DOHH2 (cell line): Measurements from ENCODE around the gene VPS4B.

Experiments used
- H3F3A ChIP-seq: fragments of 200-600 bp; sonication (generic), shearing (Covaris generic); 2 replicates; pipeline ENCODE4 v1.6.0; 2016; ENCODE audit warnings: antibody characterized with exemption, mild to moderate bottlenecking; ENCODE audit not compliant: control insufficient read depth, insufficient read depth
- H3K27ac ChIP-seq: fragments of 200-600 bp; sonication (generic); 2 replicates; pipeline ENCODE4 v1.5.1; 2014; ENCODE audit warnings: low read depth, mild to moderate bottlenecking, low read length, moderate library complexity
- H3K27me3 ChIP-seq: fragments of 200-600 bp; sonication (generic); 2 replicates; pipeline ENCODE4 v1.6.1; 2014; ENCODE audit warnings: mild to moderate bottlenecking, low read length, mixed read lengths; ENCODE audit not compliant: control insufficient read depth
- H3K36me3 ChIP-seq: fragments of 200-600 bp; sonication (generic); 2 replicates; pipeline ENCODE4 v1.6.1; 2014; ENCODE audit warnings: mild to moderate bottlenecking, low read length, moderate library complexity, mixed read lengths; ENCODE audit not compliant: control insufficient read depth
- H3K4me1 ChIP-seq: fragments of 200-600 bp; sonication (generic); 2 replicates; pipeline ENCODE4 v1.6.1; 2014; ENCODE audit warnings: mild to moderate bottlenecking, low read length, mixed read lengths; ENCODE audit not compliant: control insufficient read depth
- H3K4me2 ChIP-seq: fragments of 200-600 bp; sonication (generic); 2 replicates; pipeline ENCODE4 v1.6.0; 2014; ENCODE audit warnings: mild to moderate bottlenecking, low read length, moderate library complexity
- H3K4me3 ChIP-seq: fragments of 200-600 bp; sonication (generic); 2 replicates; pipeline ENCODE4 v1.5.1; 2014; ENCODE audit warnings: mild to moderate bottlenecking, low read length, mixed read lengths
- H3K79me2 ChIP-seq: fragments of 200-600 bp; sonication (generic); 2 replicates; pipeline ENCODE4 v1.6.1; 2014; ENCODE audit warnings: mild to moderate bottlenecking, low read length, mixed read lengths; ENCODE audit not compliant: control insufficient read depth
- H3K9me2 ChIP-seq: fragments of 200-600 bp; sonication (generic); replicated peaks from 2 replicates; pipeline ENCODE4 v1.6.1; 2014; ENCODE audit warnings: mild to moderate bottlenecking, low read length, mixed read lengths; ENCODE audit not compliant: control insufficient read depth
- H3K9me3 ChIP-seq: fragments of 200-600 bp; sonication (generic); 2 replicates; pipeline ENCODE4 v1.6.1; 2014; ENCODE audit warnings: antibody characterized with exemption, low read length, mixed read lengths; ENCODE audit not compliant: control insufficient read depth, insufficient read depth
- H4K20me1 ChIP-seq: fragments of 200-600 bp; sonication (generic); 2 replicates; pipeline ENCODE4 v1.6.0; 2014; ENCODE audit warnings: low read depth, mild to moderate bottlenecking, antibody characterized with exemption, low read length, moderate library complexity; ENCODE audit not compliant: control insufficient read depth, insufficient read depth
- EZH2phosphoT487 ChIP-seq: fragments of 200-600 bp; sonication (generic); IDR thresholded peaks from 2 replicates; pipeline ENCODE4 v1.6.1; 2017; ENCODE audit warnings: borderline replicate concordance, mild to moderate bottlenecking, antibody characterized with exemption, low read length, moderate library complexity, mixed read lengths
- TF ChIP-seq, protein P1 (sequence below): fragments of 200-600 bp; sonication (generic); IDR thresholded peaks from one replicate; pipeline ENCODE4 v1.5.1; 2014; ENCODE audit warnings: antibody characterized with exemption, mild to moderate bottlenecking, low read depth, low read length; ENCODE audit not compliant: poor library complexity, severe bottlenecking

Gene VPS4B

GRCh38 chr18:63367053-63367953, 55.0 kb downstream of the VPS4B start, which contains the start of gene KDSR:
Gene KDSR, minus strand, starts transcription at chr18:63367206. Its CDS starts 88 bp downstream, at chr18:63367118.
- H3K4me3 ChIP-seq: peak within 1 kb of the TSS; percentile 86
- H3K4me1 ChIP-seq: peaks cover 23% of the 10 kb centered on the region
- peak within 1 kb of the TSS; percentile 99 for H3K4me2 ChIP-seq
- H4K20me1 ChIP-seq: no peaks in the 10 kb centered on the region
- peaks cover 23% of the 10 kb centered on the region for H3K79me2 ChIP-seq
- no peaks in the 10 kb centered on the region for H3K9me3 ChIP-seq
- no peaks in the 10 kb centered on the region for H3K9me2 ChIP-seq
- no peaks in the 10 kb centered on the region for H3K27me3 ChIP-seq
- H3K27ac ChIP-seq: peak within 1 kb of the TSS; percentile 27; the same call in 1 of the 2 replicates
- H3F3A ChIP-seq: peaks cover 4% of the 10 kb centered on the region
- TF ChIP-seq EZH2phosphoT487: no peak
- TF ChIP-seq, protein P1, sequence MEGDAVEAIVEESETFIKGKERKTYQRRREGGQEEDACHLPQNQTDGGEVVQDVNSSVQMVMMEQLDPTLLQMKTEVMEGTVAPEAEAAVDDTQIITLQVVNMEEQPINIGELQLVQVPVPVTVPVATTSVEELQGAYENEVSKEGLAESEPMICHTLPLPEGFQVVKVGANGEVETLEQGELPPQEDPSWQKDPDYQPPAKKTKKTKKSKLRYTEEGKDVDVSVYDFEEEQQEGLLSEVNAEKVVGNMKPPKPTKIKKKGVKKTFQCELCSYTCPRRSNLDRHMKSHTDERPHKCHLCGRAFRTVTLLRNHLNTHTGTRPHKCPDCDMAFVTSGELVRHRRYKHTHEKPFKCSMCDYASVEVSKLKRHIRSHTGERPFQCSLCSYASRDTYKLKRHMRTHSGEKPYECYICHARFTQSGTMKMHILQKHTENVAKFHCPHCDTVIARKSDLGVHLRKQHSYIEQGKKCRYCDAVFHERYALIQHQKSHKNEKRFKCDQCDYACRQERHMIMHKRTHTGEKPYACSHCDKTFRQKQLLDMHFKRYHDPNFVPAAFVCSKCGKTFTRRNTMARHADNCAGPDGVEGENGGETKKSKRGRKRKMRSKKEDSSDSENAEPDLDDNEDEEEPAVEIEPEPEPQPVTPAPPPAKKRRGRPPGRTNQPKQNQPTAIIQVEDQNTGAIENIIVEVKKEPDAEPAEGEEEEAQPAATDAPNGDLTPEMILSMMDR: no peak
- peaks cover 8% of the 10 kb centered on the region for H3K36me3 ChIP-seq

DNA sequence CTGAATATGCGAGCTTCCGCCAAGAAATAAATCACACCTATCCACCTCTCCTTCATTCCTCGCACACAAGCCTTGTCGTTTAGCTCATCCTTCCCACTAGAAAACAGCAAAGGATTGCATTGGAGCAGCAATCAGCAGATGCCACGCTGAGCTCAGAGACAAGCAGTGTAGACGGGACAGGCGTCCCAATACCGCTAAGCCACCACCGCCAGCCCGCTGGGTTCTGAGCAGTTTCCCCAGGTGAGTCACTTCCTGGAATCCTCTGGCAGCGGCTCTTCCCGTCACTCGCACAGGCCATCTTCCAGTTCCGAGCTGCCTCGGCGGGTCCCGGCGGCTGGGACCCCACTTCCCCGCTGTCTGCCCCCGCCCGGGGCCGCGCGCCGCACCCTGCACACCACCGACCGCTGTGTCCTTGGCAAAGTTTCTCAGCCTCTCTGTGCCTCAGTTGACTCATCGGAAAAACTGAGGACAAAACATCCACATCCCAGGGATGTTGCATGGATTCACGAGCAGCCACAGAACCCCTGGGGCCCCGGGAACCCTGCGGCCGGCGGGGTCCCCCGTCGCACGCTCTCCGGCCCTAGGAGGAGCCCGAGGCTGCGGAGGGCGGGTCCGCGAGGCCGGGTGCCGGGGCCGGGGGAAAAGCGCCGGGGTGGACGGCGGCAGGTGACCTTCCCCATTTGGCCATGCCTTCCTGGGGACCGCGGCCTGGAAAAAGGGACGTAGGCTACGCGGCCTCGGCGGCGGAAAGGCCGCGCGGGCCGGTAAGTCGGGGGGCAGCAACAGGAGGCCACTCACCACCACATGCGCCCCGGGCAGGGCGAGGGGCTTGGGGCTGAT, 55.8 kb downstream of the VPS4B start:
- peaks cover 23% of the 10 kb centered on the region for H3K79me2 ChIP-seq
- peak overlapping the region; percentile 99 for H3K4me2 ChIP-seq
- H3K36me3 ChIP-seq: peaks cover 15% of the 10 kb centered on the region
- H3K9me3 ChIP-seq: no peaks in the 10 kb centered on the region
- H3K4me1 ChIP-seq: peaks cover 23% of the 10 kb centered on the region
- no peak for TF ChIP-seq EZH2phosphoT487
- TF ChIP-seq, protein P1: no peak
- H3K27ac ChIP-seq: no peak overlapping the region
- H3K9me2 ChIP-seq: no peaks in the 10 kb centered on the region
- no peaks in the 10 kb centered on the region for H4K20me1 ChIP-seq
- H3F3A ChIP-seq: peaks cover 4% of the 10 kb centered on the region
- peak overlapping the region; percentile 86 for H3K4me3 ChIP-seq
- H3K27me3 ChIP-seq: no peaks in the 10 kb centered on the region

DNA sequence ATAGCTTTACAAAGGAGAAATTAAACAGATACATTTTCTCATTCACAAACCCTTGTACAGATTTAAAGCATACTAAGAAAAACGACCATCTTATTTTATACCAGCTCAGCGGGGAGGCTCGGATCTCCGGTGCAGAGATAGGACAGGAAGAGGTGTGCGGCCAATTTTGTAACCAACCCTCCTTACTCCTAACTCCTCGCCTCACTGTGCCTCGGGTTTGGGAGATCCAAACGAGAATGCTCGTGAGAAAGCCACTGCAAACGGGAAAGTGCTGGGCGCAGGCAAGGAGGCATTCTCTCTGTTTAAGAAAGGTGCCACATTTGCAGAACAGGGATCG, 56.4 kb downstream of the VPS4B start:
- H3K9me2 ChIP-seq: no peaks in the 10 kb centered on the region
- peak overlapping the region; percentile 86 for H3K4me3 ChIP-seq
- peak overlapping the region; percentile 99 for H3K4me2 ChIP-seq
- H3K27me3 ChIP-seq: no peaks in the 10 kb centered on the region
- peaks cover 4% of the 10 kb centered on the region for H3F3A ChIP-seq
- peaks cover 23% of the 10 kb centered on the region for H3K79me2 ChIP-seq
- H3K4me1 ChIP-seq: peaks cover 23% of the 10 kb centered on the region
- peaks cover 15% of the 10 kb centered on the region for H3K36me3 ChIP-seq
- no peak overlapping the region for H3K27ac ChIP-seq
- no peak for TF ChIP-seq EZH2phosphoT487
- TF ChIP-seq, protein P1: no peak
- H3K9me3 ChIP-seq: no peaks in the 10 kb centered on the region
- no peaks in the 10 kb centered on the region for H4K20me1 ChIP-seq
